SK-N-SH (cell line): ENCODE data around the gene AKR1C3.

Experiments used
- CTCF ChIP-seq: fragments of 200-600 bp; sonication (generic); IDR thresholded peaks from 2 replicates; pipeline ENCODE4 v1.6.1; 2017; ENCODE audit warnings: antibody characterized with exemption, mild to moderate bottlenecking, moderate library complexity
- MAX ChIP-seq: IDR thresholded peaks from 2 replicates; pipeline ENCODE4 v1.4.0; 2012; ENCODE audit warnings: low read depth

GRCh38 chr10:5107860-5108526 lies 13.8 kb downstream of the AKR1C3 start:
- TF ChIP-seq MAX = no peak
- no peak for TF ChIP-seq CTCF
